ENCODE data around the gene ULK3.
"Not testable (repeated sequence)": the region's sequence is repeated elsewhere in the genome, so short reads cannot be mapped to it uniquely, and the experiment has no call there.

DNA sequence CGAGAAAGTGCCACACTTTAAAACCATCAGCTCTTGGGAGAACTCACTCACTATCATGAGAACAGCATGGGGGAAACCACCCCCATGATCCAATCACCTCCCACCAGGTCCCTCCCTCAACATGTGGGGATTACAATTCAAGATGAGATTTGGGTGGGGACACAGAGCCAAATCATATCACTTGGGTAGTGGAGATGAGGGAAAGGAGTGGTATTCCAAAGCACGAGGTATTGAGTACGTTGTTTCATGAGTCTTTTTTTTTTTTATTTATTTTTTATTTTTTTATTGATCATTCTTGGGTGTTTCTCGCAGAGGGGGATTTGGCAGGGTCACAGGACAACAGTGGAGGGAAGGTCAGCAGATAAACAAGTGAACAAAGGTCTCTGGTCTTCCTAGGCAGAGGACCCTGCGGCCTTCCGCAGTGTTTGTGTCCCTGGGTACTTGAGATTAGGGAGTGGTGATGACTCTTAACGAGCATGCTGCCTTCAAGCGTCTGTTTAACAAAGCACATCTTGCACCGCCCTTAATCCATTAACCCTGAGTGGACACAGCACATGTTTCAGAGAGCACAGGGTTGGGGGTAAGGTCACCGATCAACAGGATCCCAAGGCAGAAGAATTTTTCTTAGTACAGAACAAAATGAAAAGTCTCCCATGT is 44.7 kb upstream of the ULK3 start:
- not testable (repeated sequence) for TF ChIP-seq CTCF, POLR2A (IDR thresholded peaks at IDR 0.05)
